HUES48 (cell line): ENCODE measurements around the gene KCNIP2.

Experiments
- H3K27ac ChIP-seq: one replicate; pipeline ENCODE4 v1.7.0; 2013; ENCODE audit warnings: low read depth, low read length, inconsistent platforms
- H3K27me3 ChIP-seq: 2 replicates; pipeline ENCODE4 v1.6.1; 2013; ENCODE audit warnings: mild to moderate bottlenecking, low read length; ENCODE audit not compliant: control insufficient read depth, insufficient read depth
- H3K36me3 ChIP-seq: 2 replicates; pipeline ENCODE4 v1.6.1; 2013; ENCODE audit warnings: low read length; ENCODE audit not compliant: control insufficient read depth, insufficient read depth
- H3K4me1 ChIP-seq: 2 replicates; pipeline ENCODE4 v1.6.1; 2013; ENCODE audit warnings: mild to moderate bottlenecking, low read length; ENCODE audit not compliant: control insufficient read depth, insufficient read depth
- H3K4me3 ChIP-seq: 2 replicates; pipeline ENCODE4 v1.5.1; 2013; ENCODE audit warnings: mild to moderate bottlenecking, low read depth, low read length
- H3K9ac ChIP-seq: 2 replicates; pipeline ENCODE4 v1.6.1; 2013; ENCODE audit warnings: mild to moderate bottlenecking, low read depth, low read length, moderate library complexity
- H3K9me3 ChIP-seq: 2 replicates; pipeline ENCODE4 v1.6.1; 2013; ENCODE audit warnings: low read length; ENCODE audit not compliant: control insufficient read depth, insufficient read depth

Gene KCNIP2

DNA sequence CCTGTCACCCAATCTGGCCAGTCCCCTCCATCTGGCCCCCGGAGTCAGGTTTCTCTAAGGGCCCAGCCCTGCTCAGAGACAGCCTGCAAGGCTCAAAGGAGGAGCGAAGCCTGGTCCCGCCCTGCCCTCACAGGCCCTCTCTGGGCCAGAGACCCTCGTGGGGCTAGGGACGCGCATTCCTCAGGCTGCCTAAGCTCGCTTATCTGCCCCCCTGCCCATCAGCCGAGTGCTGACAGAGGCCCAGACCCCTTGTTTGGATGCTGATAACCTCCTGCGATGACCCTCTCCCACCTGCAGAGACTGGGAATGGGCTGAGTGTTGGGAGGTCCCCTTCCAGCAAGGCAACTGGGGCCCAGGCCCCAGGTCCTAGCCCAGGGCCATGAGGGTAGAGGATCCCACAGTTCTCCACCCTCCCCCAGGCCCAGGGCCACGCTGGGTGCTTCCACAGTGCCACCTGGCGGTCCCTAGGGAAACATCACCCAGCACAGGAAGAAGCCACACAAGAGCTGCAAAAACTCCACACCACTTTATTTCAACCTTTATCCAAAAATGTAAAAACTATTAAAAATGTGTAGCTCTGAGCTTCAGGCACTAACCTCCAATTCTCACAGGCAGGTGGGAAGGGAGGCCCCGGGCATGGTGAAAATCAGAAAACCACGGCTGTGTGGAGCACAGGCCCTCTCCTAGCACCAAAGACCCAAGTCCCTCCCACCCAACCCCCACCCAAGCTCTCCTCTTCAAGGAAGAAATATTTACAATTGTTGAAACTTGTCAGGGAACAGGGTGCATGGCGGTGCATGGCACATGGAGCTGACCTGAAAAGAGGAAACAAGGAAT lies 62.6 kb downstream of the KCNIP2 start:
- no peaks in the 10 kb centered on the region for H3K9me3 ChIP-seq
- H3K27me3 ChIP-seq = peaks cover 27% of the 10 kb centered on the region
- H3K27ac ChIP-seq = peak overlapping the region; percentile 29
- H3K9ac ChIP-seq = no peak overlapping the region
- peaks cover 42% of the 10 kb centered on the region for H3K4me1 ChIP-seq
- no peak overlapping the region for H3K4me3 ChIP-seq
- H3K36me3 ChIP-seq = peaks cover 19% of the 10 kb centered on the region

DNA sequence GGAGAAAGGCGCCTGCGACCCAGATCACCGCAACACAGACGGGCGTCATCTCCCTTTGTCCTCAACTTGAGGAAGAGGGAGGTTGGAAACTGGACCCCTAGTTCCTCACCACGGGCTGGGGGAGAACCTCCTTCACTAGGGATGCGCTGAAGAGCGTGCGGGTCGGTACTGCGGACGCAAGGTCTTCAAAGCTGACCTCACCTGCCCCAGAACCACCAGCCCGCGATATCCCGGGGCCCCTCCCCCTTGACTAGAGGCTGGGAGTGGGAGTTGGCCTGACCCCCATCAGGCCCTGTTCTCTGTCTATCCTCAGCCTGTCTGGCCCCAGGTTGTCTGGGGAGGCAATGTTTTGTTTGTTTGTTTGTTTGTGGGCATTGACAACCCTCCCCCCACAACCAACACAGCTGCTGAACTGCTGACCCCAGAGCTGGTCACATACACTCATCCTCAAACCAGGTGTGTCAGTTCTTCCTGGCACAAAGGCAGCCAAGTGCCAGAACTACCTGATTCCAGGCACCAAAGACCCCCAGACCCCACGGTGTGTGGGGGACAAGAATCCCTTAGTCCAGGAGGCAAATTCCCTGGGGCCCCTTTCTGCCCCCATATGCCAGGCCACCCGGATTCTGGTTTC lies 63.3 kb downstream of the KCNIP2 start:
- Histone ChIP-seq H3K27ac (peak overlapping the region; percentile 44), H3K36me3 (peaks cover 12% of the 10 kb centered on the region), H3K4me1 (peaks cover 42% of the 10 kb centered on the region), H3K9ac (no peak overlapping the region), H3K4me3 (peak overlapping the region; percentile 62; the same call in 1 of the 2 replicates), H3K27me3 (peaks cover 33% of the 10 kb centered on the region), H3K9me3 (no peaks in the 10 kb centered on the region)

DNA sequence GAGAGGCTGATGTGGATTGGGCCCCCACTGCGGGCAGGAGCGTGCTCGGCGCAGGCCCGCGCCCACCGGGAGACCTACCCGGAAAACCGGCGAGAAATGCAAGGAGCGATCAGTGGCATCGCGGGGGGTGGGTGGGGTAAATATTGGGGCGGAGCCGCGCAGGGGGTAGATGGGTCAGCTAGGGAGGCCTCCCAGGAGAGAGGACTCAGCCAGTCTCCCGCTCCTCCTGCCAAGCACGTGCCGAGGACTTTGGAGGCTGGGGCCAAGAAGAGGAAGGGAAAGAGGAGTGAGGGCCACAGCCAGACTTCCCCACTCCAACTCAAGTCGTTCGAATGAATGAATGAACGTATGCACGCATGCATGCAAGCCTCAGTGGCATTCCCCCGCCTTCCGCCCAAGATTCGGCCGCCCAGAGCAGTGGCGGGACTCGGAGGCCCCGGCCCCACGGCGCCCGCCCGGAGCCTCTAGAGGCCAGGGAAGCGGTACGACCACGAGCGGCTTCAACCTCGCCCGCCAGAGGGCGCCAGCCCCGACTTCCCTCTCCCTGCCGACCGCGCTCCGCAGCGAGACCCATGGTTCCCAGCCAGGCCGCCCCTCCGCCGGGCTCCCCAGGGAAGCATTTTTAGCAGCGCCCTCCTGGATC lies 63.9 kb downstream of the KCNIP2 start:
- Histone ChIP-seq H3K9ac (no peak overlapping the region), H3K9me3 (no peaks in the 10 kb centered on the region), H3K4me1 (peaks cover 46% of the 10 kb centered on the region), H3K4me3 (peak overlapping the region; percentile 62), H3K27ac (peak overlapping the region; percentile 91), H3K27me3 (peaks cover 40% of the 10 kb centered on the region), H3K36me3 (peaks cover 5% of the 10 kb centered on the region; the same call in 1 of the 2 replicates)

DNA sequence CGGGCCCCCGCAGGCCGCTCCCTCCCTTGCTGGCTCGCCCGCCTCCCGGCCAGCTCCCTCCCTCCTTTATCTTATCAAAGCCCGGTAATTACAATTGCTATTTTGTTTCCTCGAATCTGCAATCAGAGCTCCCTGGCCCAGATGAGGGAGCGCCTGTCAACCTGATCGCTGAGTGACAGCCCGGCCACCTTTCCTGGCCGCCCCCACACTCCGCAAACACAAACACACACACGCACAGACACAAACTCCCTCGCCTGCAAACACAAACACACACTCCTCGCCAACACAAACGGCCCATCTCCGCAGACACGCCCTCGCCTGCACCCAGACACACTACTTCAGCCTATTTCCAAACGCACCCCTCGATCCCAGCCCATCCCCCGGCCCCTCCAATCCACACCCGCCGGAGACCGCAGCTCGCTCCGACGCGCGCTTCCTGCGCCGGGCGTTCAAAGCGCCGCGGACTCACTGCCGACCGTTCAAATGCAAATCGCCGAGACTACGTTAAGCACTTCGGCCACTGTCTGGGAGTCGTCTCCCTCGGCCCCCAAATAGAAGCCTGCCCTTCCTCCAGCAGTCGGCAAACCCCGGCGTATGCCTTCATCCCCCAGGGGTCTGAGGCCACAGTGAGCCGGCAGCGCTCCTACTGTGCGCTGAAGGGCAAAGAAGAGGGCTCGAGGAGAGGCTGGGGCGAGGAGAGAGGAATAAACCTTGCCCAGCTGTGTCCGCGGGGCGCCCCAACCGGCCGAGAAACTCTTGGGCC lies 64.6 kb downstream of the KCNIP2 start:
- H3K27ac ChIP-seq = peak overlapping the region; percentile 91

DNA sequence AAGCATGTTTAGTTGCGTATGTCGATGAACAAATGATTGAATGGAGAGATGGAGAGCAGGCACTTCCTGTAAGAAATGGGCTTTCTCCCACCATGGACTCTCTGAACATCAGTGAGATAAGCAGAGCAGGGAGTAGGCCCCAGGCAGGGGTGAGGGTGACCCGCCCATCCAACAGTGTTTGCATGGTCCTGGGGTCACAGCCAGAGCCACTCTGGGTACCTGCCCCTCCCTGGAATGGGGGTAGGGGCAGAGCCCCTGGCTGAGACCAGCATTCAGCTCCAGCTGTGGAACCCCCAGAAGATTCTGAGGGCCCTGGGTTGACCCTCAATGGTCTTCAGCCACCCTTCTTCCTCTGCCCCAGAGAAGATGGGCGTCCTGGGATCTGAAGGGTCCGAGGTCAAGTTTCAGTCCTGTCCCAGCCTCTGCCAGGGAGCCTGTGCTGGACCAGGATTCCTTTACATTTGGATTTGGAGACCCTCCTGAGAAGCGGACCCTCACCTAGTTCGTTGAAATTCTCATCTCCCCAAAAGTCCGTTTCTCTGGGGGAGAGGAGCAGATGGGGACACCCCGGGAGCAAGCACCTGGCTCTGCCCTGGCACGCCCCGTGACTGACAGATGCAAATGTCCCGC lies 65.3 kb downstream of the KCNIP2 start:
- Histone ChIP-seq H3K9ac (no peak overlapping the region), H3K27me3 (peaks cover 54% of the 10 kb centered on the region), H3K9me3 (no peaks in the 10 kb centered on the region)

More for the DNA sequence above, 64.6 kb downstream of the KCNIP2 start:
- Histone ChIP-seq H3K4me3 (peak overlapping the region; percentile 62), H3K27me3 (peaks cover 47% of the 10 kb centered on the region), H3K36me3 (no peaks in the 10 kb centered on the region; the same call in 1 of the 2 replicates), H3K9me3 (no peaks in the 10 kb centered on the region), H3K4me1 (peaks cover 46% of the 10 kb centered on the region), H3K9ac (no peak overlapping the region; the same call in 1 of the 2 replicates)

DNA sequence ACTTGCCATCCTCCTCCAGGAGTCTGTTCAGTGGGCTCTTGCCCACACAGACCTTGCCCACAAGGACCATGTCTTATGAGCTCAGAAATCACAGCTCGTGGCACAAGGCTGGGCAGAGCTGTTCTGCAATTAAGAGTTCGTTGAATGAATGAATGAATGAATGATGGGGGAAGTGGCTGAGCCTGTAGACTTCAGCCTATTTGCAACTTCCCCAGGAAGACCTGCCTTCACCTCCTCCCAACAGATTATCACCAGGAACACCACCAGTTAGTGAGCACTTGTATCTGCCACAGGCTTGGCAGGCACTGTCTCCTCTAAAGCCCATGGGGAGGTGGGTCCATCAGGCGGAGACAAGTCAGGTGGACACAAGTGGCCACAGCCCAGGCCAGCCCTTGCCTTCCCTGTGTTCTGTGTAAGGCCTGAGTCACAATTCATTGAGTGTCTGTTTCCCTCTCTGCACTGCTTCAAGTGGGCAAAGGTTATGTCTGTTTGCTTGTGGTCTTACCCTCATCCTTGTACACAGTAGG lies 65.9 kb downstream of the KCNIP2 start:
- no peaks in the 10 kb centered on the region; the same call in 1 of the 2 replicates for H3K36me3 ChIP-seq
- no peaks in the 10 kb centered on the region for H3K9me3 ChIP-seq
- H3K4me3 ChIP-seq = no peak overlapping the region
- no peak overlapping the region for H3K9ac ChIP-seq
- peaks cover 59% of the 10 kb centered on the region for H3K4me1 ChIP-seq
- H3K27ac ChIP-seq = no peak overlapping the region
- peaks cover 59% of the 10 kb centered on the region for H3K27me3 ChIP-seq

More for the DNA sequence above, 65.3 kb downstream of the KCNIP2 start:
- H3K4me1 ChIP-seq = peaks cover 53% of the 10 kb centered on the region
- H3K36me3 ChIP-seq = no peaks in the 10 kb centered on the region; the same call in 1 of the 2 replicates
- H3K4me3 ChIP-seq = peak overlapping the region; percentile 62
- H3K27ac ChIP-seq = peak overlapping the region; percentile 91

DNA sequence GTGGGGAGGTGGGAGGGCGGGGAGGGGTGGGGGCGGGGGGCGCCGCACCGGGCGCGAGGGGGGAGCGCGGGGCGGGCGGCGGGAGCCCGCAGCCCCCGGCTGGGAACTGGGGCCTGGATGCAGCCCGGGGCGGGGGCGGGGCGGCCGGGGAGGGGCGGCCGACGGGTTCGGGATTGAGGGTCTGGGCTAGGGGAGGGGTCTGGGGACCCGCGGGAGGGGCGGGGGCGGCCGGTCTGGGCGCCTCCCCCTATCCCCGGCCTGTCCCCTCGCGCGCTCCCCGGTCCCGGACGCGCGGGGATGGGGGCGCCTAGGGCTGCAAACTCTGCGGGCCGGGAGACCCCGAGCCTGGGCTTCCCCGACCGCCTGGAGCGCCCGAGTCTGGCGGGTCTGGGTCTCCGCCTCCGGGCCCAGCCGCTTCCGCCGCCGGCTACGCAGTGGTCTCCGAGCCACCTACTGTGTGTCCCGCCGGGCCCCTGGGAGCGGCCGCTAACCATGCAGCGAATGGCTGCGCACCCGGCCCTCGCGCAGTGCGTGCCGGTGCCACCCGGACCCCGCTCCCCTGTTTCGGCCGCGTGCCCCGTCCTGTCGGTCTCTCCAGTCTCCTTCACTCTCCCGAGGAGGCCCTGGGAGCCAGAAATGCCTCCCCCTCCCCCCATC lies 67.3 kb downstream of the KCNIP2 start:
- Histone ChIP-seq H3K4me1 (peaks cover 63% of the 10 kb centered on the region), H3K27ac (no peak overlapping the region), H3K4me3 (peak overlapping the region; percentile 48; the same call in 1 of the 2 replicates), H3K9ac (no peak overlapping the region), H3K9me3 (no peaks in the 10 kb centered on the region), H3K27me3 (peaks cover 70% of the 10 kb centered on the region), H3K36me3 (no peaks in the 10 kb centered on the region; the same call in 1 of the 2 replicates)
